Neutrophil (primary cell): Measurements from ENCODE around the gene PAIP2.
"Not testable (repeated sequence)": the region's sequence is repeated elsewhere in the genome, so short reads cannot be mapped to it uniquely, and the experiment has no call there.

Experiments
- H3K27ac ChIP-seq: fragments of 200-600 bp; sonication (generic); 2 replicates; pipeline ENCODE4 v1.5.1; 2016; ENCODE audit warnings: mild to moderate bottlenecking, moderate library complexity
- H3K27me3 ChIP-seq: fragments of 200-600 bp; sonication (generic); 2 replicates; pipeline ENCODE4 v1.6.0; 2016; ENCODE audit warnings: mild to moderate bottlenecking
- H3K36me3 ChIP-seq: fragments of 200-600 bp; sonication (generic); 2 replicates; pipeline ENCODE4 v1.5.1; 2017
- H3K4me1 ChIP-seq, 2 experiments: fragments of 200-600 bp in 1 of 2; sonication (generic) in 1 of 2; 1 replicate in 1 of 2; 2 replicates in 1 of 2; pipeline versions ENCODE4 v1.5.1 to v1.6.1; 2013 to 2016; ENCODE audit warnings: low read depth in 1 of 2, low read length in 1 of 2, mild to moderate bottlenecking in 1 of 2, moderate library complexity in 1 of 2; ENCODE audit not compliant: control insufficient read depth in 1 of 2, insufficient read depth in 1 of 2
- H3K4me3 ChIP-seq, 2 experiments: fragments of 200-600 bp in 1 of 2; sonication (generic) in 1 of 2; 1 replicate in 1 of 2; 2 replicates in 1 of 2; pipeline ENCODE4 v1.5.1; 2013 to 2016; ENCODE audit warnings: low read depth in 1 of 2, low read length in 1 of 2, mild to moderate bottlenecking in 1 of 2, moderate library complexity in 1 of 2
- H3K9me3 ChIP-seq: fragments of 200-600 bp; sonication (generic); 2 replicates; pipeline ENCODE4 v1.5.1; 2016
- CTCF ChIP-seq: fragments of 200-600 bp; sonication (generic); IDR thresholded peaks from 2 replicates; pipeline ENCODE4 v1.5.1; 2016; ENCODE audit warnings: antibody characterized with exemption

The PAIP2 gene

GRCh38 chr5:139301808-139302499 lies 39.7 kb upstream of the PAIP2 start:
- Histone ChIP-seq H3K27ac (no peak overlapping the region), H3K27me3 (no peaks in the 10 kb centered on the region), H3K4me1 (peaks cover 15 to 23% of the 10 kb centered on the region in 2 experiments), H3K36me3 (no peaks in the 10 kb centered on the region), H3K4me3 (no peak overlapping the region), H3K9me3 (no peaks in the 10 kb centered on the region)
- TF ChIP-seq CTCF, result no peak

GRCh38 chr5:139304391-139305324 lies 37.0 kb upstream of the PAIP2 start:
- no peak overlapping the region for H3K27ac ChIP-seq
- H3K27me3 ChIP-seq, result no peaks in the 10 kb centered on the region
- no peak for TF ChIP-seq CTCF
- H3K4me3 ChIP-seq, result no peak overlapping the region
- peaks cover 10 to 11% of the 10 kb centered on the region in 2 experiments for H3K4me1 ChIP-seq
- H3K9me3 ChIP-seq, result no peaks in the 10 kb centered on the region
- no peaks in the 10 kb centered on the region for H3K36me3 ChIP-seq

GRCh38 chr5:139306197-139306596 lies 35.5 kb upstream of the PAIP2 start:
- Histone ChIP-seq H3K27ac (no peak overlapping the region), H3K4me1 (peaks cover 6 to 10% of the 10 kb centered on the region in 2 experiments), H3K27me3 (no peaks in the 10 kb centered on the region), H3K9me3 (no peaks in the 10 kb centered on the region), H3K36me3 (no peaks in the 10 kb centered on the region), H3K4me3 (no peak overlapping the region)
- TF ChIP-seq CTCF, result no peak

GRCh38 chr5:139306628-139307379 lies 34.9 kb upstream of the PAIP2 start:
- peaks cover 6 to 10% of the 10 kb centered on the region in 2 experiments for H3K4me1 ChIP-seq
- no peaks in the 10 kb centered on the region for H3K9me3 ChIP-seq
- H3K27ac ChIP-seq, result no peak overlapping the region
- no peak overlapping the region for H3K4me3 ChIP-seq
- no peaks in the 10 kb centered on the region for H3K27me3 ChIP-seq
- H3K36me3 ChIP-seq, result no peaks in the 10 kb centered on the region
- no peak for TF ChIP-seq CTCF

GRCh38 chr5:139308797-139309196 lies 32.9 kb upstream of the PAIP2 start:
- Histone ChIP-seq H3K27ac (no peak overlapping the region), H3K27me3 (no peaks in the 10 kb centered on the region), H3K9me3 (no peaks in the 10 kb centered on the region), H3K36me3 (no peaks in the 10 kb centered on the region), H3K4me3 (no peak overlapping the region), H3K4me1 (peaks cover 6 to 10% of the 10 kb centered on the region in 2 experiments)
- TF ChIP-seq CTCF, result no peak

- not testable (repeated sequence) for H3K27ac ChIP-seq
Measured at GRCh38 chr5:139310715-139311186, 30.9 kb upstream of the PAIP2 start.

More at GRCh38 chr5:139310715-139311186, 30.9 kb upstream of the PAIP2 start:
- not testable (repeated sequence) for H3K36me3 ChIP-seq, H3K27me3 ChIP-seq, H3K9me3 ChIP-seq, H3K4me3 ChIP-seq
- H3K4me1 ChIP-seq, result peaks cover 6 to 13% of the 10 kb centered on the region in 2 experiments
